Lower leg skin (tissue), 4 donors: Measurements from ENCODE around the gene PRTG. TPM values are rescaled to one million over a fixed set of nuclear protein-coding genes. Genes with fewer than 3 reads are reported as not detected.
"Not testable (repeated sequence)": the region's sequence is repeated elsewhere in the genome, so short reads cannot be mapped to it uniquely, and the experiment has no call there.

ENCODE experiments used
- DNase-seq, 2 donors: peaks; one replicate each; pipeline ENCODE4 v3.0.0-alpha.2; 2019; ENCODE audit warnings: low spot score in 2 of 2
- H3K4me3 ChIP-seq: fragments of 200-600 bp; sonication (generic); 2 replicates; pipeline ENCODE4 v1.5.1; 2017; ENCODE audit warnings: mild to moderate bottlenecking, low read depth; ENCODE audit not compliant: poor library complexity, severe bottlenecking
- POLR2A ChIP-seq, 2 donors: fragments of 450-650 bp; IDR thresholded peaks; one replicate each; pipeline ENCODE4 v1.6.1; 2016 to 2017; ENCODE audit warnings: antibody characterized with exemption in 2 of 2, mild to moderate bottlenecking in 1 of 2, moderate library complexity in 1 of 2
- WGBS, 2 donors: methylation state at CpG; one replicate each; pipeline ENCODE4 v1.1.5; 2018; 5-methylcytosine and 5-hydroxymethylcytosine counted together
- intact Hi-C: fragments of 100-400 bp; cut with DNase I; formaldehyde crosslinking; loops from one replicate; pipeline ENCODE4 v1.15.0; 2023; ENCODE audit warnings: low total_unique reads
- total RNA-seq, 4 donors: library from RNA; depleted of rRNA; stranded (reverse); fragments of >200 nt; gene quantifications; one replicate each; pipeline ENCODE4 v1.1.0, GENCODE V29; 2016
- TF ChIP-seq, protein P1 (sequence below), 3 donors: fragments of 450-650 bp; IDR thresholded peaks; one replicate each; pipeline ENCODE4 v1.5.1; 2016; ENCODE audit warnings: antibody characterized with exemption in 3 of 3, mild to moderate bottlenecking in 3 of 3, moderate library complexity in 2 of 3

The PRTG gene
- total RNA-seq, 4 donors from 2014 or later, result 0.04 to 0.54 (median 0.29) TPM; not detected in 1

DNA sequence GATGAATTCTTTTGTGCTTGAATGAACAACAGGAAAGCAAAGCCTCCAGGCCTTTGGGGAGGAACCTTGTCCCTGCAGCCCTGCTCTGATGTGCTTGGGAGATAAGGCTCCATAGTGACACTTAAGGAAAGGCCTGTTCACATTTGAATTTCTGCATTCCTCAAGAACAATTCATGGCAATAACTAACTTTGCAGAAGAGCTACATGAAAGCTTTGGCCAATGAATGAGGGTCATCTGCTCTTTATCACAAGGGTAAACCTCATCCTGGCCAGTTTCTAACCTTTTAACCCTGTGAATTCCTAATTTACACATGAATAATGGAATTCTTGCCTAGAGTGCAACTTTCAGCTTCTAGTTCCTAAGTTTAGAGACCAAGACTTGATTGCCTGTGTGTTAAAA, 5.6 kb downstream of the PRTG start:
- TF ChIP-seq POLR2A (IDR thresholded peaks at IDR 0.05), result no peak
- TF ChIP-seq, protein P1, sequence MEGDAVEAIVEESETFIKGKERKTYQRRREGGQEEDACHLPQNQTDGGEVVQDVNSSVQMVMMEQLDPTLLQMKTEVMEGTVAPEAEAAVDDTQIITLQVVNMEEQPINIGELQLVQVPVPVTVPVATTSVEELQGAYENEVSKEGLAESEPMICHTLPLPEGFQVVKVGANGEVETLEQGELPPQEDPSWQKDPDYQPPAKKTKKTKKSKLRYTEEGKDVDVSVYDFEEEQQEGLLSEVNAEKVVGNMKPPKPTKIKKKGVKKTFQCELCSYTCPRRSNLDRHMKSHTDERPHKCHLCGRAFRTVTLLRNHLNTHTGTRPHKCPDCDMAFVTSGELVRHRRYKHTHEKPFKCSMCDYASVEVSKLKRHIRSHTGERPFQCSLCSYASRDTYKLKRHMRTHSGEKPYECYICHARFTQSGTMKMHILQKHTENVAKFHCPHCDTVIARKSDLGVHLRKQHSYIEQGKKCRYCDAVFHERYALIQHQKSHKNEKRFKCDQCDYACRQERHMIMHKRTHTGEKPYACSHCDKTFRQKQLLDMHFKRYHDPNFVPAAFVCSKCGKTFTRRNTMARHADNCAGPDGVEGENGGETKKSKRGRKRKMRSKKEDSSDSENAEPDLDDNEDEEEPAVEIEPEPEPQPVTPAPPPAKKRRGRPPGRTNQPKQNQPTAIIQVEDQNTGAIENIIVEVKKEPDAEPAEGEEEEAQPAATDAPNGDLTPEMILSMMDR (IDR thresholded peaks at IDR 0.05), result no peak
- no peak for DNase-seq
- H3K4me3 ChIP-seq, result no peak overlapping the region
- intact Hi-C loops, result no loop called here

DNA sequence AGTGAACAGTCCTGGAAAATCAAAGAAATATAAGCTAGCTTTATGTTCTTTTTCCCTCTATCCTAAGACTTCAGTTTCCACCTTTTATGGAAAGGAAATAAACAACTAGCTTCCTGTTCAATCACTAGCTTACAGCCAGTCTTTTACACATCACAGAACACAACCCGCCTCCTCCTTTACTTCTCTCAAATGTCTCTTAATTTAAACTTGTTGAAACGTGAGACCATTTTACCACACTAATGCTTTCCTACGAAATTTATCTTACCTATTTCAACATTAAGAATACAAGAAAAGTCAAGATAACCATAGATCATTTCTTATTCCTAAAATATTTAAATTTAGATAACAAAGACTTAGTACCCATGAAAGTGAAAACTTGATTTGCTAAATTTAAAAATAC, 6.2 kb downstream of the PRTG start:
- TF ChIP-seq POLR2A (IDR thresholded peaks at IDR 0.05), result no peak
- TF ChIP-seq, protein P1 (IDR thresholded peaks at IDR 0.05), result no peak
- no peak overlapping the region for H3K4me3 ChIP-seq
- DNase-seq, result no peak
- 74 to 77% methylated on average over 3 of the region's 3 CpGs for WGBS, 2 donors
- intact Hi-C loops, result no loop called here

DNA sequence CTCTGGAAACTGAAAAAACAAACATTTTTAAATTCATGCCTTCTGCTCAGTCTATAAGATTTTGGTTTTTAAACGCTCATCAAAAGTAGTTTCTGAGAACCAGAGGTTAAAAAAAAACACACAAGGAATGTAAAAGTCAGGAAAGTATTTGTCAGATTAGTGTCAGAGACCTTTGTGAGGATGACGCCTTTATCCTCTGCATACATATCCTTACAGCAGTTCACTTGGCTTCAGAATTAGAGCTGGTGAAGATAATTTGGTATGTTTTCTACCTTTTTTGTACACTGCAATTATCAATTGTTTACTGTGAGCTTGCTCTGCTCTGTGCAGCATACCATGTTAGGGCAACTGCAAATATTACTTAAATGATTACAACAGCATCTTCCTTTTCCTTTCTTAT, 8.3 kb downstream of the PRTG start:
- H3K4me3 ChIP-seq, result no peak overlapping the region
- DNase-seq, result no peak
- intact Hi-C loops, result no loop called here
- TF ChIP-seq, protein P1 (IDR thresholded peaks at IDR 0.05), result no peak
- TF ChIP-seq POLR2A (IDR thresholded peaks at IDR 0.05), result no peak
- 61 to 76% methylated on average over 2 of the region's 2 CpGs for WGBS, 2 donors

DNA sequence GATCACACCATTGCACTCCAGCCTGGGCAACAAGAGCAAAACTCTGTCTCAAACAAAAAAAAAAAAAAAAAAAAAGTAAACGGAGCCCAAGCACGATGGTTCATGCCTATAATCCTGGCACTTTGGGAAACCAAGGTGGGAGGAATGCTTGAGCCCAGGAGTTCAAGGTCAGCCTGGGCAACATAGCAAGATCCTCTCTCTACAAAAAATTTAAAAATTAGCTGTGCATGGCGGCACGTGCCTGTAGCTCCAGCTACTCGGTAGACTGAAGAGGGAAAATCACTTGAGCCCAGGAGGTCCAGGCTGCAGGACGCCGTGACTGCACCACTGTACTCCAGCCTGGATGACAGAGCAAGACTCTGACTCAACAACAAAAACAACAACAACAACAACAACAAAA, 9.5 kb downstream of the PRTG start:
- intact Hi-C loops, H3K4me3 ChIP-seq, DNase-seq: not testable (repeated sequence)
- 95 to 97% methylated on average over 7 of the region's 7 CpGs for WGBS, 2 donors

DNA sequence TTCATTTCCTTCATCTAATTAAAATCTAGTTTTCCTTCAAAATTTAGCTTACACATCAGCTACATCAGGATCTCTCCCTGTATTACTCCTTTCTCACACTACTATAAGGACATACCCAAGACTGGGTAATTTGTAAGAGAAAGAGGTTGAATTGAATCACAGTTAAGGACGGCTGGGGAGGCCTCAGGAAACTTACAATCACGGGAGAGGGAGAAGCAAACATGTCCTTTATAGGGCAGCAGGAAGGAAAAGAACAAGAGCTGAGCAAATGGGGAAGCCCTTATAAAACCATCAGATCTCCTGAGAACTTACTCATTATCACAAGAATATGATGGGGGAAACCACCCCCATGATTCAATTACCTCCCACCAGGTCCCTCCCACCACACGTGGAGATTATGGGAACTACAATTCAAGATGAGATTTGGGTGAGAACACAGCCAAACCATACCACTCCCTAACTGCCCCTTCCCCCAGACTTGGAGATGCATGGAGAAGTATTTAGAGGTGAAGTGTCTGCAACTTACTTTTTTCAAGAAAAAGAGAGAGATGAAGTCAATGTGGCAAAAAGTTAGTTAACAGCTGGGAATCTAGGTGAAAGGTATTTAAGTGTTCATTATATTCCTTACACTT, 21.3 kb downstream of the PRTG start:
- WGBS, 2 donors, result 28 to 41% methylated on average over 3 of the region's 3 CpGs
- TF ChIP-seq, protein P1 (IDR thresholded peaks at IDR 0.05), result no peak
- TF ChIP-seq POLR2A (IDR thresholded peaks at IDR 0.05), result no peak
- no peak for DNase-seq
- H3K4me3 ChIP-seq, result no peak overlapping the region
- intact Hi-C loops, result no loop called here

DNA sequence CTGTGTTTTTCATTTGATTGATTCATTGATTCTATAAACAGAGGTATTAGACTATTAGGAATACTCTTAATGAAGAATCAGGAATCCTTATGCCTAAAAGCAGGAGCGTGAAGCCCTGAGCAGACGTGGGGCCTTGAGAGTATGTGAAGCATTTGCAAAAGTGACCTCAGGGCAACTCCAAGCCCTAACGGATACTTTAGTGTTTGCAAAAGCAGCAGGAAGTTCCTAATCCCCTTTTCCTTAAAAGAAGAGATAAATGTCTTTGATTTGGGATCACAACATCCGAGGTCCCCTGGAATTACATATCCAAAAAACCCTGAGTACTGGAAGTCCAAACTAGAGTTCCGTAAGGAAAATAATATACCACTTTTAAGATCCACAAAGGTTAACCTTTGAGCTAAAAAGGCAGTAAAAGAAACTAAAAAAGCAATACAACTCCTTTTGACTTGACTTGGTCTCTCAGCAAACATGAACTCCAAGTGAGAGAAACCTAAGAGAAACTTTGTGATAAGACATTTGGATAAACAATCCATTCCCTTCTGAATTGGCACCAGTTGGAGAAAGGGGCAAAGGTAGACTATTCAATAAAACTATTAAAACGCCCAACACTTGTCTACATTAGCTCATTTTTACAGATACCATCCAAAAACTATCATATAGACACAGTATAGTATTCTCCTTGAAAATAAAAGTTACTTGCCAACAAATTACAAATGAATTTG, 27.4 kb downstream of the PRTG start:
- intact Hi-C loops, result no loop called here
- no peak overlapping the region for H3K4me3 ChIP-seq
- TF ChIP-seq POLR2A (IDR thresholded peaks at IDR 0.05), result no peak
- TF ChIP-seq, protein P1 (IDR thresholded peaks at IDR 0.05), result no peak
- DNase-seq, result no peak
- WGBS, 2 donors, result 61 to 63% methylated on average over 6 of the region's 6 CpGs
